Vagina (tissue), 2 donors: Measurements from ENCODE around the gene BCDIN3D.

Experiments
- CTCF ChIP-seq, 3 experiments: fragments of 450-650 bp in 2 of 3; fragments of 200-600 bp in 1 of 3; sonication (generic) in 1 of 3; IDR thresholded peaks; one replicate each; pipeline ENCODE4 v1.5.1; 2017 to 2019; ENCODE audit warnings: antibody characterized with exemption in 3 of 3, mild to moderate bottlenecking in 2 of 3, moderate library complexity in 2 of 3
- POLR2AphosphoS5 ChIP-seq, 2 donors: sonication (generic); formaldehyde crosslinking; IDR thresholded peaks; one replicate each; pipeline ENCODE4 v1.9.0; 2017; ENCODE audit warnings: antibody characterized with exemption in 2 of 2, mild to moderate bottlenecking in 2 of 2, low read depth in 1 of 2; ENCODE audit not compliant: insufficient read depth in 1 of 2

GRCh38 chr12:49869816-49870500 lies 27.1 kb upstream of the BCDIN3D start:
- TF ChIP-seq CTCF (IDR thresholded peaks at IDR 0.05) (no peak), POLR2AphosphoS5 (IDR thresholded peaks at IDR 0.05; ENCODE audit: insufficient read depth in 1 of 2, low read depth in 1 of 2) (no peak)
